ENCODE results near the gene GUCY1A1. TPM values are rescaled to one million over a fixed set of nuclear protein-coding genes. Genes with fewer than 3 reads are reported as not detected.

Gene GUCY1A1
- total RNA-seq, 4 donors from 2014 or later: 29.4 to 45.6 (median 32.7) TPM

DNA sequence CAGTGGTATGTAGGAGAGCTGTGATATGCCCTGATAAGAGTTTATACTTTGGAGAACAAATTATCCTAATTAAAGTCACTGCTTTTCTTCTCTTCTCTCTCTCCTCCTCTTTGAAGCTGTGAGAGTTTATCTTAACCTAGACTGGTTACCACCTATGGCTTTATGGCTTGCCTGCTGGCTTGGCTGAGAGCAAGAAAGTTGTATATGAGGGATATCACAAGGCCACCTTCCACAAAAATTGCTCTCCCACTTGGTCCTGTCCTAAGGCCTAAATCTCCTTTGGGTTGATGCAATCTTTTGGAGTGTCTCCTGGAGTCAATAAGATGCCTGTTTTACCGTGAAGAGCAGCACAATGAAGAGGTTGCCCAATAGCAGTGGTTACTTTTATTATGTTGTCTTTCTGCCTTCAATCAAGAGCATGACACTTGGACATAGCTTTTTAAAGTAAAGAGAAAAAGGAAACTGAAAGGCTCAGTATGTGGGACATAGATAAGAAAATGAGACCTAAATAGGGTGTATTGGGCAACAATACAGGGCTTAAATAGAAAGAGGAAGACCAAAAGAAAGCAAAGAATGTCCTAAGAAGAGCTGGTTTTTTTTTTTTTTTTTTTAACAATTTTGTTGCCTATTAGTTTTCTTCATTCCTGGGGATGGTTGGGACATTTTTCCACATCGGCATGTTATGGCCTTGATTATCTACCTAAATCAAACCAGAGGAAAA is 9.2 kb downstream of the GUCY1A1 start:
- in situ Hi-C loops (cut with MboI; ENCODE audit: low pct_ligation_motif_present in 1 of 4, low pct_unique_long_range_greater_than_20kb in 1 of 4, low sequenced_read_pairs in 3 of 4): no loop called here
- no peaks in the 10 kb centered on the region for H3K27me3 ChIP-seq
- WGBS, 2 donors (ENCODE audit: low coverage in 1 of 2): 10 to 30% methylated on average over 2 of the region's 2 CpGs
- DNase-seq: no peak
- no peaks in the 10 kb centered on the region for H3K36me3 ChIP-seq
- no peaks in the 10 kb centered on the region for H3K9me3 ChIP-seq
- intact Hi-C loops (cut with DNase I; ENCODE audit: low total_unique reads): no loop called here
- no peak for TF ChIP-seq POLR2AphosphoS5 (IDR thresholded peaks at IDR 0.05)
- TF ChIP-seq POLR2A (IDR thresholded peaks at IDR 0.05): no peak
- no peak for TF ChIP-seq EP300 (IDR thresholded peaks at IDR 0.05; ENCODE audit: low read depth)
- TF ChIP-seq, protein P1, sequence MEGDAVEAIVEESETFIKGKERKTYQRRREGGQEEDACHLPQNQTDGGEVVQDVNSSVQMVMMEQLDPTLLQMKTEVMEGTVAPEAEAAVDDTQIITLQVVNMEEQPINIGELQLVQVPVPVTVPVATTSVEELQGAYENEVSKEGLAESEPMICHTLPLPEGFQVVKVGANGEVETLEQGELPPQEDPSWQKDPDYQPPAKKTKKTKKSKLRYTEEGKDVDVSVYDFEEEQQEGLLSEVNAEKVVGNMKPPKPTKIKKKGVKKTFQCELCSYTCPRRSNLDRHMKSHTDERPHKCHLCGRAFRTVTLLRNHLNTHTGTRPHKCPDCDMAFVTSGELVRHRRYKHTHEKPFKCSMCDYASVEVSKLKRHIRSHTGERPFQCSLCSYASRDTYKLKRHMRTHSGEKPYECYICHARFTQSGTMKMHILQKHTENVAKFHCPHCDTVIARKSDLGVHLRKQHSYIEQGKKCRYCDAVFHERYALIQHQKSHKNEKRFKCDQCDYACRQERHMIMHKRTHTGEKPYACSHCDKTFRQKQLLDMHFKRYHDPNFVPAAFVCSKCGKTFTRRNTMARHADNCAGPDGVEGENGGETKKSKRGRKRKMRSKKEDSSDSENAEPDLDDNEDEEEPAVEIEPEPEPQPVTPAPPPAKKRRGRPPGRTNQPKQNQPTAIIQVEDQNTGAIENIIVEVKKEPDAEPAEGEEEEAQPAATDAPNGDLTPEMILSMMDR (IDR thresholded peaks at IDR 0.05): no peak
- H3K4me3 ChIP-seq: peak overlapping the region in 1 of 4 donors; percentile 5
- peak overlapping the region; percentile 39 to 87 (median 76) for H3K27ac ChIP-seq
- H3K4me1 ChIP-seq: peaks cover 0 to 46% (median 13%) of the 10 kb centered on the region in 4 donors

DNA sequence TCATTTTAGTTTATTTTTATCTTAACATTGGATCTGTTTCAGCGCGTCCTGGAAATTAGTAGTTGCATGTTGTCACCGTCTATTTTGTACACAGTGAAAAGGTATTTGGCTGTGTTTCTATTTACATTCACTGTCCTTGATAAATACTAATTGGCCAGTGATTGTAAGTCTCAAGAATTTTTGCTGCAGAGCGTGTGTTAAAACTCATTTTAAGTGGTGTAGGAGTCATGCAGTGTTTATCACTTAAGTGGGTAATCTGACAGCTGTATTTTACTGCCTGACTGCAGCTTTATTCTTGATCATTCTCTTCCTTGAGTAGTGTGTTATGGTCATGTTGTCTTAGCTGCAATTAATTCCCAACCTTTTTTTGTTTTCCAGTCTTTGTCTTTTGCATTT is 9.8 kb downstream of the GUCY1A1 start:
- intact Hi-C loops (cut with DNase I; ENCODE audit: low total_unique reads): no loop called here
- peak overlapping the region; percentile 39 to 87 (median 76) for H3K27ac ChIP-seq
- no peaks in the 10 kb centered on the region for H3K9me3 ChIP-seq
- H3K36me3 ChIP-seq: no peaks in the 10 kb centered on the region
- peaks cover 0 to 46% (median 13%) of the 10 kb centered on the region in 4 donors for H3K4me1 ChIP-seq
- H3K27me3 ChIP-seq: no peaks in the 10 kb centered on the region
- in situ Hi-C loops (cut with MboI; ENCODE audit: low pct_ligation_motif_present in 1 of 4, low pct_unique_long_range_greater_than_20kb in 1 of 4, low sequenced_read_pairs in 3 of 4): no loop called here
- DNase-seq: no peak
- H3K4me3 ChIP-seq: peak overlapping the region in 1 of 4 donors; percentile 5
- peak in 2 of 3 donors; percentile 32 to 41 for TF ChIP-seq POLR2AphosphoS5 (IDR thresholded peaks at IDR 0.05)
- TF ChIP-seq, protein P1 (IDR thresholded peaks at IDR 0.05): no peak
- WGBS, 2 donors (ENCODE audit: low coverage in 1 of 2): 8 to 40% methylated on average over 2 to 4 of the region's 4 CpGs

DNA sequence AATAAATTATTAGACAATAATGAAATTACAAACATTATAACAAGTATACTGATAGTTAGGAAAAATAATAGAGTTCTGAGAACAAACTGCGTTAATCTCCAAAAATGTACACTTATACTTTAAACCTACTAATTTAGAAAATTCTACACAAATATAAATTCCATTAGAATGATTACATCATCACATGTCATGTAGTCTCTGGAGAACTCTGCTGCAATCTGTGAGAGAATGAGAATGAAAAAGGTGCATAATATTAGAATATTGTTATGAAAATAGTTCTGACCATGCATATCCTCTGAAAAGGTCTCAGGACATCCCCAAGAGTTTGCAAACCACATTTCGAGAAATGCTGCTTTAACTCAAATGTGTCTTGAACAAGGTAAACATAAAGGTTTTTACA is 11.4 kb downstream of the GUCY1A1 start:
- no peaks in the 10 kb centered on the region for H3K9me3 ChIP-seq
- no peak overlapping the region for H3K4me3 ChIP-seq
- no peaks in the 10 kb centered on the region for H3K36me3 ChIP-seq
- peaks cover 0 to 46% (median 12%) of the 10 kb centered on the region in 4 donors for H3K4me1 ChIP-seq
- peak overlapping the region in 2 of 4 donors; percentile 6 to 29 for H3K27ac ChIP-seq
- WGBS, 2 donors (ENCODE audit: low coverage in 1 of 2): 77 to 79% methylated on average over 2 of the region's 2 CpGs
- in situ Hi-C loops (cut with MboI; ENCODE audit: low pct_ligation_motif_present in 1 of 4, low pct_unique_long_range_greater_than_20kb in 1 of 4, low sequenced_read_pairs in 3 of 4): no loop called here
- intact Hi-C loops (cut with DNase I; ENCODE audit: low total_unique reads): no loop called here
- no peaks in the 10 kb centered on the region for H3K27me3 ChIP-seq
- no peak for TF ChIP-seq POLR2AphosphoS5 (IDR thresholded peaks at IDR 0.05)
- DNase-seq: no peak

DNA sequence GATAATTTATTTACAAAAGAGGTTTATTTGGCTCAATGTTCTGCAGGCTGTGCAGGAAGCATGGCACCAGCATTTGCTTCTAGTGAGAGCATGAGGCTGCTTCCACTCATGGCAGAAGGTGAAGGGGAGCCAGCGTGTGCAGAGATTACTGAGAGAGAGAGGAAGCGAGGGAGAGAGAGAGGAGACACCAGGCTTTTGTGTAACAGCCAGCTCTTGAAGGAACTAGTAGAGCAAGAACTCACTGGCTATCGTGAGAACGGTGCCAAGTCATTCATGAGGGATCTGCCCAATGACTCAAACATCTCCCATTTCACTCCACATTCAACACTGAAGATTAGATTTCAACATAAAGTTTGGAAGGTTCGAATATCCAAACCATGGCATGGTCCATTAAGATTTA is 12.7 kb downstream of the GUCY1A1 start:
- intact Hi-C loops (cut with DNase I; ENCODE audit: low total_unique reads) (no loop called here), in situ Hi-C loops (cut with MboI; ENCODE audit: low pct_ligation_motif_present in 1 of 4, low pct_unique_long_range_greater_than_20kb in 1 of 4, low sequenced_read_pairs in 3 of 4) (no loop called here)
- H3K27me3 ChIP-seq: no peaks in the 10 kb centered on the region
- H3K4me1 ChIP-seq: peaks cover 0 to 44% (median 10%) of the 10 kb centered on the region in 4 donors
- DNase-seq: no peak
- no peaks in the 10 kb centered on the region for H3K36me3 ChIP-seq
- H3K9me3 ChIP-seq: no peaks in the 10 kb centered on the region
- 53 to 68% methylated on average over 5 of the region's 5 CpGs for WGBS, 2 donors (ENCODE audit: low coverage in 1 of 2)
- no peak overlapping the region for H3K4me3 ChIP-seq
- TF ChIP-seq, protein P1 (IDR thresholded peaks at IDR 0.05): no peak
- TF ChIP-seq EP300 (IDR thresholded peaks at IDR 0.05; ENCODE audit: low read depth) (no peak), POLR2A (IDR thresholded peaks at IDR 0.05) (no peak), POLR2AphosphoS5 (IDR thresholded peaks at IDR 0.05) (no peak)
- peak overlapping the region in 3 of 4 donors; percentile 18 to 29 (median 21) for H3K27ac ChIP-seq
